K562 (cell line): ENCODE measurements around the gene ERMARD. TPM values are rescaled to one million over a fixed set of nuclear protein-coding genes. Genes with fewer than 3 reads are reported as not detected.

Source experiments
- CBX3 ChIP-seq, 2 experiments: IDR thresholded peaks; 1 replicate in 1 of 2; 2 replicates in 1 of 2; pipeline ENCODE4 v1.6.1; 2012; ENCODE audit warnings: inconsistent platforms in 2 of 2, low read length in 2 of 2, borderline replicate concordance in 1 of 2, control low read depth in 1 of 2
- CHD1 ChIP-seq: fragments of 200-600 bp; sonication (generic); IDR thresholded peaks from one replicate; pipeline ENCODE4 v1.6.1; 2012; ENCODE audit warnings: mild to moderate bottlenecking, moderate library complexity, low read length, inconsistent platforms
- MEIS2 ChIP-seq: fragments of 450-650 bp; IDR thresholded peaks from 2 replicates; pipeline ENCODE4 v1.6.1; 2014; ENCODE audit warnings: mild to moderate bottlenecking; ENCODE audit not compliant: partially characterized antibody
- NRF1 ChIP-seq, 2 experiments: fragments of 450-650 bp; IDR thresholded peaks in 1 of 2; conservative IDR thresholded peaks in 1 of 2; 2 replicates each; pipeline ENCODE4 v1.6.1; 2014; ENCODE audit warnings: mild to moderate bottlenecking in 2 of 2
- PCBP1 ChIP-seq: fragments of 200-400 bp; formaldehyde crosslinking; IDR thresholded peaks from 2 replicates; pipeline ENCODE4 v1.6.1; 2018; ENCODE audit warnings: mild to moderate bottlenecking, low read depth, low read length; ENCODE audit not compliant: poor library complexity, severe bottlenecking
- PTBP1 ChIP-seq: fragments of 200-400 bp; formaldehyde crosslinking; IDR thresholded peaks from 2 replicates; pipeline ENCODE4 v1.6.1; 2017; ENCODE audit warnings: low read depth, low read length
- RBM14 ChIP-seq: fragments of 200-400 bp; formaldehyde crosslinking; IDR thresholded peaks from 2 replicates; pipeline ENCODE4 v1.6.1; 2018; ENCODE audit warnings: low read depth, mild to moderate bottlenecking, low read length, moderate library complexity, borderline replicate concordance; ENCODE audit not compliant: insufficient read depth
- SIN3B ChIP-seq: fragments of 450-650 bp; IDR thresholded peaks from 2 replicates; pipeline ENCODE4 v1.6.1; 2017; ENCODE audit warnings: low read depth, mild to moderate bottlenecking, moderate library complexity
- SMAD3 ChIP-seq: fragments of 450-650 bp; formaldehyde crosslinking; conservative IDR thresholded peaks from 2 replicates; pipeline ENCODE4 v1.4.0; 2020; ENCODE audit warnings: mild to moderate bottlenecking
- SMARCC2 ChIP-seq: fragments of 450-650 bp; IDR thresholded peaks from 2 replicates; pipeline ENCODE4 v1.6.1; 2017; ENCODE audit warnings: antibody characterized with exemption, moderate library complexity, mild to moderate bottlenecking, low read depth
- TCF7 ChIP-seq: sonication (generic); IDR thresholded peaks from 2 replicates; pipeline ENCODE4 v1.6.1; 2016; ENCODE audit warnings: antibody characterized with exemption, borderline replicate concordance
- THRAP3 ChIP-seq: fragments of 450-650 bp; IDR thresholded peaks from 2 replicates; pipeline ENCODE4 v1.6.1; 2016; ENCODE audit warnings: mild to moderate bottlenecking, inconsistent platforms, borderline replicate concordance
- ZNF57 ChIP-seq: fragments of 450-650 bp; formaldehyde crosslinking; IDR thresholded peaks from 2 replicates; pipeline ENCODE4 v1.4.0; 2020; ENCODE audit warnings: mild to moderate bottlenecking, moderate library complexity
- ZNF699 ChIP-seq: fragments of 250-450 bp; sonication (Bioruptor Pico); IDR thresholded peaks from 2 replicates; pipeline ENCODE4 v1.8.0; 2021; ENCODE audit warnings: mild to moderate bottlenecking, moderate library complexity; ENCODE audit not compliant: insufficient replicate concordance
- ZNF785 ChIP-seq: fragments of 250-450 bp; sonication (Bioruptor Pico); IDR thresholded peaks from 2 replicates; pipeline ENCODE4 v1.4.0; 2020; ENCODE audit warnings: mild to moderate bottlenecking
- ZSCAN29 ChIP-seq: fragments of 450-650 bp; IDR thresholded peaks from 2 replicates; pipeline ENCODE4 v1.6.1; 2017
- polyA plus RNA-seq, 8 experiments: library from polyadenylated mRNA; depleted of rRNA in 4 of 8; stranded (reverse) in 5 of 8; unstranded in 3 of 8; fragments of >200 nt; fragmentation: Nextera tagmentation in 2 of 8; fragmentation: Illumina TruSeq in 1 of 8; extraction: Ambion mirVana in 2 of 8; extraction: Trizol in 1 of 8; gene quantifications; 2 replicates each; pipeline versions ENCODE4 v1.2.1 to v1.2.3, GENCODE V29; 2011 to 2014; ENCODE audit warnings: inconsistent platforms in 1 of 8, missing spikeins in 1 of 8
- total RNA-seq, 7 experiments: library from RNA; depleted of rRNA in 6 of 7; stranded (reverse); fragments of >200 nt in 6 of 7; fragmentation: Illumina TruSeq in 2 of 7; extraction: Trizol in 2 of 7; gene quantifications; 2 replicates each; pipeline versions ENCODE4 v1.2.1 to v1.2.3, GENCODE V29; 2011 to 2021; ENCODE audit warnings: low replicate concordance in 1 of 7
- TF ChIP-seq, protein P1 (sequence below): fragments of 250-450 bp; sonication (Bioruptor Pico); IDR thresholded peaks from 2 replicates; pipeline ENCODE4 v1.4.0; 2020; ENCODE audit warnings: mild to moderate bottlenecking
- TF ChIP-seq, protein P2 (sequence below): fragments of 450-650 bp; IDR thresholded peaks from 2 replicates; pipeline ENCODE4 v1.6.1; 2016; ENCODE audit warnings: antibody characterized with exemption
- TF ChIP-seq, protein P3 (sequence below): fragments of 250-450 bp; sonication (Bioruptor Pico); IDR thresholded peaks from 2 replicates; pipeline ENCODE4 v1.6.1; 2021; ENCODE audit warnings: mild to moderate bottlenecking
- TF ChIP-seq, protein P4 (sequence below), 3 experiments: fragments of 200-800 bp in 1 of 3; fragments of 250-450 bp in 1 of 3; fragments of 450-650 bp in 1 of 3; sonication (Bioruptor Pico) in 1 of 3; sonication (Bioruptor generic) in 1 of 3; formaldehyde crosslinking in 1 of 3; IDR thresholded peaks; 2 replicates each; pipeline versions ENCODE4 v1.6.1 to v1.8.0; 2016 to 2022; ENCODE audit warnings: mild to moderate bottlenecking in 2 of 3, missing genetic modification characterization in 2 of 3, missing compliant biosample characterization in 1 of 3, moderate library complexity in 1 of 3

The ERMARD gene
- total and polyA plus RNA-seq, 9 of the 15 experiments (the other 6 are each of a cell fraction or from before 2014, with no cell fraction given) = 14.5 to 68.6 (median 27.7) TPM

DNA sequence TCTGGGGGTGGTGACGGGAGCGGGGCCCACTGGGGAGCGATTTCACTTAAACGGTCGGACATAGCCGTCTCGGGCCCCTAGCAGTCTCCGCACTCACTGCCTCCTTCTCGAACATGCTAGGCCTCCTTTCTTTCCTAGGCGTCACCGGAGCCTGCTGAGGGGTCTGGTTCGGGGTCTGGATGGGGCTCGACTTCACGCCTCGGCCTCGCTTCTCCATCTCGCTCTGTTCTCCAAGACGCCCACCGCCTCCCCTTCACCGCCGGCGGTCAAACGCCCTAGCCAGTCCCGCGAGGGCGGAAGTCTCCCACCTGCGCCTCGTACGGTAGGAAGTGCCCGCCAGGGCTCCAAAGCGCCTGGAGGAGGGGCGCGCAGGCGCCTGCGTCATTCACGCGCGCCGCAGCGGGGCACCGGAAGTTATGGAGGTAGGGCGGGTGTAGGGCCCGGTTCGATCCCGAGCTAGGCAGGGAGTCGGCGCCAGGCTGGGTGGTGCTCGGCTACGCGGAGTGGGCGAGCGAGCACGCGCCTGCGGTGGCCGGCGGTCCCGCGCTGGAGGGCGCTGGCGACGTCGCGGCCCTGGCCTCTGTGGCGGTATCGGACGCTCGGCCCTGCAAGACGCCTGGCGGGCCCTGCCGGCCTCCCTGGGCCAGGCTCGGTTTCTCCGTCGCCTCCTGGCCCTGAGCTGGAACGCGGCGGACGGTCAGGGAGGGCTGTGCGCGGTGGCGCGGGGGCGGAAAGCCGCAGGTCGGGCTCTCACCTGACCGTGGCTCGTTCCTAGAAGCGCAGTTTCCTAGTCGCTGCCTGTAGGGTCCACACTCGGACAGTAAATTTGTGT, at the start of gene ERMARD, which contains the start of gene DYNLT2 (continued):
- TF ChIP-seq NRF1 (conservative IDR thresholded peaks at IDR 0.05 in 1 of 2, IDR thresholded peaks at IDR 0.05 in 1 of 2) (peak; percentile 89 to 91), ZNF57 (CRISPR knock-in tag) (no peak), ZSCAN29 (0 out of 2 replicates have a peak, but pooled peaks have one; percentile 34), MEIS2 (peak; percentile 24), SIN3B (peak; percentile 96), ZNF785 (no peak), CBX3 (IDR thresholded peaks at IDR 0.05; ENCODE audit: borderline replicate concordance in 1 of 2, low read length in 2 of 2) (peak in 1 of 2 experiments; percentile 31; a peak in 1 of 3 replicates), TCF7 (peak; percentile 43; the same call in 1 of the 2 replicates), PCBP1 (peak; percentile 98), SMARCC2 (peak; percentile 16; the same call in 1 of the 2 replicates), PTBP1 (no peak), SMAD3 (CRISPR knock-in tag) (no peak), CHD1 (peak; percentile 76), ZNF699 (CRISPR knock-in tag) (no peak), THRAP3 (no peak), RBM14 (0 out of 2 replicates have a peak, but pooled peaks have one; percentile 43)
- TF ChIP-seq, protein P1, sequence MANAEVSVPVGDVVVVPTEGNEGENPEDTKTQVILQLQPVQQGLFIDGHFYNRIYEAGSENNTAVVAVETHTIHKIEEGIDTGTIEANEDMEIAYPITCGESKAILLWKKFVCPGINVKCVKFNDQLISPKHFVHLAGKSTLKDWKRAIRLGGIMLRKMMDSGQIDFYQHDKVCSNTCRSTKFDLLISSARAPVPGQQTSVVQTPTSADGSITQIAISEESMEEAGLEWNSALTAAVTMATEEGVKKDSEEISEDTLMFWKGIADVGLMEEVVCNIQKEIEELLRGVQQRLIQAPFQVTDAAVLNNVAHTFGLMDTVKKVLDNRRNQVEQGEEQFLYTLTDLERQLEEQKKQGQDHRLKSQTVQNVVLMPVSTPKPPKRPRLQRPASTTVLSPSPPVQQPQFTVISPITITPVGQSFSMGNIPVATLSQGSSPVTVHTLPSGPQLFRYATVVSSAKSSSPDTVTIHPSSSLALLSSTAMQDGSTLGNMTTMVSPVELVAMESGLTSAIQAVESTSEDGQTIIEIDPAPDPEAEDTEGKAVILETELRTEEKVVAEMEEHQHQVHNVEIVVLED (CRISPR knock-in tag) = peak; percentile 71
- TF ChIP-seq, protein P2, sequence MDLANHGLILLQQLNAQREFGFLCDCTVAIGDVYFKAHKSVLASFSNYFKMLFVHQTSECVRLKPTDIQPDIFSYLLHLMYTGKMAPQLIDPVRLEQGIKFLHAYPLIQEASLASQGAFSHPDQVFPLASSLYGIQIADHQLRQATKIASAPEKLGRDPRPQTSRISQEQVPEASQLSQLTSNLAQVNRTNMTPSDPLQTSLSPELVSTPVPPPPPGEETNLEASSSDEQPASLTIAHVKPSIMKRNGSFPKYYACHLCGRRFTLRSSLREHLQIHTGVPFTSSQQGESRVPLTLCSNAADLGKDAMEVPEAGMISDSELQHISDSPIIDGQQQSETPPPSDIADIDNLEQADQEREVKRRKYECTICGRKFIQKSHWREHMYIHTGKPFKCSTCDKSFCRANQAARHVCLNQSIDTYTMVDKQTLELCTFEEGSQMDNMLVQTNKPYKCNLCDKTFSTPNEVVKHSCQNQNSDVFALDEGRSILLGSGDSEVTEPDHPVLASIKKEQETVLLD = no peak; the same call in 1 of the 2 replicates
- TF ChIP-seq, protein P3, sequence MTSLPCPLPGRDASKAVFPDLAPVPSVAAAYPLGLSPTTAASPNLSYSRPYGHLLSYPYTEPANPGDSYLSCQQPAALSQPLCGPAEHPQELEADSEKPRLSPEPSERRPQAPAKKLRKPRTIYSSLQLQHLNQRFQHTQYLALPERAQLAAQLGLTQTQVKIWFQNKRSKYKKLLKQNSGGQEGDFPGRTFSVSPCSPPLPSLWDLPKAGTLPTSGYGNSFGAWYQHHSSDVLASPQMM (CRISPR knock-in tag) = no peak
- TF ChIP-seq, protein P4, sequence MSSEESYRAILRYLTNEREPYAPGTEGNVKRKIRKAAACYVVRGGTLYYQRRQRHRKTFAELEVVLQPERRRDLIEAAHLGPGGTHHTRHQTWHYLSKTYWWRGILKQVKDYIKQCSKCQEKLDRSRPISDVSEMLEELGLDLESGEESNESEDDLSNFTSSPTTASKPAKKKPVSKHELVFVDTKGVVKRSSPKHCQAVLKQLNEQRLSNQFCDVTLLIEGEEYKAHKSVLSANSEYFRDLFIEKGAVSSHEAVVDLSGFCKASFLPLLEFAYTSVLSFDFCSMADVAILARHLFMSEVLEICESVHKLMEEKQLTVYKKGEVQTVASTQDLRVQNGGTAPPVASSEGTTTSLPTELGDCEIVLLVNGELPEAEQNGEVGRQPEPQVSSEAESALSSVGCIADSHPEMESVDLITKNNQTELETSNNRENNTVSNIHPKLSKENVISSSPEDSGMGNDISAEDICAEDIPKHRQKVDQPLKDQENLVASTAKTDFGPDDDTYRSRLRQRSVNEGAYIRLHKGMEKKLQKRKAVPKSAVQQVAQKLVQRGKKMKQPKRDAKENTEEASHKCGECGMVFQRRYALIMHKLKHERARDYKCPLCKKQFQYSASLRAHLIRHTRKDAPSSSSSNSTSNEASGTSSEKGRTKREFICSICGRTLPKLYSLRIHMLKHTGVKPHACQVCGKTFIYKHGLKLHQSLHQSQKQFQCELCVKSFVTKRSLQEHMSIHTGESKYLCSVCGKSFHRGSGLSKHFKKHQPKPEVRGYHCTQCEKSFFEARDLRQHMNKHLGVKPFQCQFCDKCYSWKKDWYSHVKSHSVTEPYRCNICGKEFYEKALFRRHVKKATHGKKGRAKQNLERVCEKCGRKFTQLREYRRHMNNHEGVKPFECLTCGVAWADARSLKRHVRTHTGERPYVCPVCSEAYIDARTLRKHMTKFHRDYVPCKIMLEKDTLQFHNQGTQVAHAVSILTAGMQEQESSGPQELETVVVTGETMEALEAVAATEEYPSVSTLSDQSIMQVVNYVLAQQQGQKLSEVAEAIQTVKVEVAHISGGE (CRISPR knock-in tag; IDR thresholded peaks at IDR 0.05) = peak in 1 of 3 experiments; percentile 91; a peak in 2 of 6 replicates
